Stomach (tissue), 4 donors: ENCODE results near the gene MAST4.

Source experiments
- POLR2A ChIP-seq, 4 donors: fragments of 450-650 bp; IDR thresholded peaks; one replicate each; pipeline ENCODE4 v1.6.1; 2016; ENCODE audit warnings: antibody characterized with exemption in 4 of 4, control low read depth in 2 of 4, mild to moderate bottlenecking in 1 of 4, moderate library complexity in 1 of 4
- POLR2AphosphoS5 ChIP-seq, 3 donors: sonication (generic); formaldehyde crosslinking; IDR thresholded peaks; one replicate each; pipeline ENCODE4 v1.6.1; 2016; ENCODE audit warnings: antibody characterized with exemption in 3 of 3

- no peak for TF ChIP-seq POLR2AphosphoS5 (IDR thresholded peaks at IDR 0.05)
- no peak for TF ChIP-seq POLR2A (IDR thresholded peaks at IDR 0.05)
These were observed 397.7 kb downstream of the MAST4 start for GRCh38 chr5:66993882-66994281.
